Fibroblast of lung (primary cell): ENCODE measurements around the gene ERFL.

ENCODE experiments used
- EZH2 ChIP-seq: IDR thresholded peaks from 2 replicates; pipeline ENCODE4 v1.5.1; 2012; ENCODE audit warnings: low read length, control low read depth, mild to moderate bottlenecking; ENCODE audit errors: missing control alignments
- TF ChIP-seq, protein P1 (sequence below), 2 donors: IDR thresholded peaks in 1 of 2; conservative IDR thresholded peaks in 1 of 2; 1 replicate in 1 of 2; 2 replicates in 1 of 2; pipeline ENCODE4 v1.5.1; 2011 to 2012; ENCODE audit warnings: low read length in 2 of 2, control low read depth in 1 of 2, inconsistent platforms in 1 of 2, low read depth in 1 of 2, mild to moderate bottlenecking in 1 of 2

- TF ChIP-seq, protein P1, sequence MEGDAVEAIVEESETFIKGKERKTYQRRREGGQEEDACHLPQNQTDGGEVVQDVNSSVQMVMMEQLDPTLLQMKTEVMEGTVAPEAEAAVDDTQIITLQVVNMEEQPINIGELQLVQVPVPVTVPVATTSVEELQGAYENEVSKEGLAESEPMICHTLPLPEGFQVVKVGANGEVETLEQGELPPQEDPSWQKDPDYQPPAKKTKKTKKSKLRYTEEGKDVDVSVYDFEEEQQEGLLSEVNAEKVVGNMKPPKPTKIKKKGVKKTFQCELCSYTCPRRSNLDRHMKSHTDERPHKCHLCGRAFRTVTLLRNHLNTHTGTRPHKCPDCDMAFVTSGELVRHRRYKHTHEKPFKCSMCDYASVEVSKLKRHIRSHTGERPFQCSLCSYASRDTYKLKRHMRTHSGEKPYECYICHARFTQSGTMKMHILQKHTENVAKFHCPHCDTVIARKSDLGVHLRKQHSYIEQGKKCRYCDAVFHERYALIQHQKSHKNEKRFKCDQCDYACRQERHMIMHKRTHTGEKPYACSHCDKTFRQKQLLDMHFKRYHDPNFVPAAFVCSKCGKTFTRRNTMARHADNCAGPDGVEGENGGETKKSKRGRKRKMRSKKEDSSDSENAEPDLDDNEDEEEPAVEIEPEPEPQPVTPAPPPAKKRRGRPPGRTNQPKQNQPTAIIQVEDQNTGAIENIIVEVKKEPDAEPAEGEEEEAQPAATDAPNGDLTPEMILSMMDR (conservative IDR thresholded peaks at IDR 0.05 in 1 of 2, IDR thresholded peaks at IDR 0.05 in 1 of 2; ENCODE audit: low read depth in 1 of 2, low read length in 2 of 2) = no peak
- TF ChIP-seq EZH2 = no peak
These were observed 56.5 kb downstream of the ERFL start for GRCh38 chr19:41871573-41872383.
